Measurements from ENCODE around the gene CYP27B1. TPM values are rescaled to one million over a fixed set of nuclear protein-coding genes. Genes with fewer than 3 reads are reported as not detected.

CYP27B1 gene
- total and polyA plus RNA-seq, 9 of the 15 experiments (the other 6 are each of a cell fraction or from before 2014, with no cell fraction given) = 0.18 to 4.2 (median 1.8) TPM

GRCh38 chr12:57751788-57752667, 14.8 kb downstream of the CYP27B1 start, which contains the start of gene CDK4 (continued):
- peak; percentile 53 to 60 for TF ChIP-seq AFF1 (IDR thresholded peaks at IDR 0.05; ENCODE audit: low read depth in 1 of 2, partially characterized antibody in 2 of 2)
- TF ChIP-seq MNT (conservative IDR thresholded peaks at IDR 0.05) = peak; percentile 100
- peak; percentile 88 for TF ChIP-seq ZNF175 (CRISPR knock-in tag; IDR thresholded peaks at IDR 0.05; ENCODE audit: low read depth)
- peak; percentile 84 for TF ChIP-seq E2F8 (IDR thresholded peaks at IDR 0.05; ENCODE audit: low read depth, partially characterized antibody)
- peak; percentile 75 for TF ChIP-seq EP300 (IDR thresholded peaks at IDR 0.05; ENCODE audit: low read length)
- TF ChIP-seq TFE3 (CRISPR knock-in tag; IDR thresholded peaks at IDR 0.05) = peak; percentile 99
- no peak for TF ChIP-seq ERF (CRISPR knock-in tag; IDR thresholded peaks at IDR 0.05)
- peak; percentile 94 for TF ChIP-seq ZNF740 (CRISPR knock-in tag; IDR thresholded peaks at IDR 0.05)
- TF ChIP-seq ZNF740 (tag; IDR thresholded peaks at IDR 0.05) = peak in 1 of 2 experiments; percentile 97; a peak in 2 of 4 replicates
- TF ChIP-seq ZNF561 (CRISPR knock-in tag; conservative IDR thresholded peaks at IDR 0.05) = no peak
- no peak for TF ChIP-seq SIRT6 (IDR thresholded peaks at IDR 0.05; ENCODE audit: low read depth, low read length)
- peak; percentile 99 for TF ChIP-seq RBFOX2 (IDR thresholded peaks at IDR 0.05; ENCODE audit: low read depth, low read length)
